ENCODE results near the gene MBNL2.

Gene MBNL2

DNA sequence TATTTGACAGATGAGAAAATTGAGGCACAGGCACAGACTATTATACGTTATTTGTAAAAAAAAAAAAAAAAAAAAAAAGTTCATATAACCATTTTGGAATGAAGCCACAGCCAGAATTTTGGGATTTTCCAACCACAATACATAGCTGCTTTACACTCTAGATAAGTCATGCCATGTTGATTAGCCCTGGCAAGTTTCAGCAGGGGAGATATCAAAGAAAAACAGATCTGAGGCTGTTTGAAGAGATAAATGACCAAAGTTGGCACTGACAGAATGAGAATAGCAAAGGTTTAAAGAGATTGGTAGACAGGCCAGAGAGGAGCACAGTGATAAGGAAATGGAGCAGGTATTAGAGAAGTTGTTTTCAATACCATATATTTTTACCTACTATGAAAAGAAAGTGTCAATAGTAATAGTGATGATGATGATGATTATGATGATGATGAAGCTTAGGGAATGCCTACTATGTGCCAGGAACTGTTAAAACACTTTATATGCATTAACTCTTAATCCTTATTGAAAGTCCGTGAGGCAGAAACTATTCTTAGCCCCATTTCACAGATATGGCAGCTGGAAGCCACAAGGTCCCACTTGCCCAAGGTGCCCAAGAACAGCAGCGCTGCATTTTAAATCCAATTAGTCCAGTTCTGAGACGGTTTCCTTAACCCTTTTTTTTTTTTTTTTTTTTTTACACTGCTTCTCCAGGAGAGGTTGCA, 105.5 kb downstream of the MBNL2 start:
- no peak for DNase-seq (ENCODE audit: low read depth)

- DNase-seq (ENCODE audit: low read depth), result no peak
Observed at GRCh38 chr13:97328222-97328790, 106.2 kb downstream of the MBNL2 start.

DNA sequence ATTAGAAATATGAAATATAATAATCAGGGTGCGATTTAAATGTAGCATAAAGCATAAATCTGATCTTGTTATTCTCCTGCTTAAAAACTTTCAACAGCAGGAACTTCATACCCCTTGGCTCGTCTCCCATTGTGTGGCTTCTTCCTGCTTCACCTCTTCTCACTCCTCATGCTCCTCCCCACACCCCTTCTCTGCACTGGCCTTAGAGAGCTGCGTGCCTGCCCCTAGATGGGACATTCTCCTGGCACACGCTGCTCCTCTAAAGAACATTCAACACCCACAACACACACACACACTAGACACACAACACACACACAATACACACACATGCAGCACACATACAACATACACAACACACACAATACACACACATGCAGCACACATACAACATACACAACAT, 107.2 kb downstream of the MBNL2 start:
- no peak for DNase-seq (ENCODE audit: low read depth)

DNA sequence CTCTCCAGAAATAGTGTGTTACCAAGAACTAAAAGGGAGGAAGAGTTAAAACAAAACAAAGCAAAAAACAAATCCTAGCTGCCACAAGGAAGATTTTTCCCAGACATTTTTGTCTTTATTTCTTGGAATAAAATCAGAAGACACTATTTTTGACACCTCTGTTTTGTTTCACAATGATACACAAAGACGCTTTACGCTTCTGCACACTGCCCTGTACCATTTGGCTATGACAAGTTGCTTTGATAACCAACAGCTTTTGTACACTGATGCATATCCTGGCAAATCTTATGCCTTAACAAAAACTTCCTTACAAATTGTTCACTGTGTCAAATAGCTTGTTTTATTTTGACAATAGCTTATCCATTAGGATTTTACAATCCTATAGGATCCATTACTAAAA, 108.3 kb downstream of the MBNL2 start:
- DNase-seq (ENCODE audit: low read depth), result no peak

DNA sequence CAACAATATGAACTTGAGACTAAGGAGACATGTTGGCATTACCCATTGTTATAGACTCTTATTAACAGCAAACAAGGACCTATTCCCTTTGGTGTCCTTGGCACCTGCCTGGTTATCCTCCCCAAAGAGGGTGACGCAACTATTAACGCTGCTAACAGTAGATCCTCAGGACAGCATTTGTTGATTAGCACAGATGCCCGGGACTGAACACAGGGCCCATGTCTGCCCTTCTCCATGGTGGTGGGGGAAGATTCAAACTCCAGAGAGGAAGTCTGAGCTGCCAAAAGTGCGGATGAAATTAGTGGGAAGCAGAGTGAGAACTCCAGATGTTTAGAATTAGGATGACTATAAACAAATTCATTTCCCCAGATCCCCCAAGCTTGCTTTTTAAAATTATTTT, 110.6 kb downstream of the MBNL2 start:
- no peak for DNase-seq (ENCODE audit: low read depth)

DNA sequence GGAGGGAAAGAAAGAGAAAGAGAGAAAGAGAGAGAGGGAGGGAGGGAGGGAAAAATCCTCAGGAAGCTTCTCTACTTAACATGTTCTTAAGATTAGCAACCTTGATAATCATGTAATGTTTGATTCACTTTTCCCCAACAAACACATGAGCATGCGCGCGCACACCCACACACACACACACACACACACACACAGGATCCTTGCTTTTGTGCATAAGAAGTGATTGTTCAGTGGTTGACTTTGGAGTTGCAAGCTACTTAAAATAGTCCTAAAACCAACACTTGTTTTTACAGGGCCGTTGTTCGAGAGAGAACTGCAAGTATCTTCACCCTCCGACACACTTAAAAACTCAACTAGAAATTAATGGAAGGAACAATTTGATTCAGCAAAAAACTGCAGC, 111.8 kb downstream of the MBNL2 start:
- no peak for DNase-seq (ENCODE audit: low read depth)

DNA sequence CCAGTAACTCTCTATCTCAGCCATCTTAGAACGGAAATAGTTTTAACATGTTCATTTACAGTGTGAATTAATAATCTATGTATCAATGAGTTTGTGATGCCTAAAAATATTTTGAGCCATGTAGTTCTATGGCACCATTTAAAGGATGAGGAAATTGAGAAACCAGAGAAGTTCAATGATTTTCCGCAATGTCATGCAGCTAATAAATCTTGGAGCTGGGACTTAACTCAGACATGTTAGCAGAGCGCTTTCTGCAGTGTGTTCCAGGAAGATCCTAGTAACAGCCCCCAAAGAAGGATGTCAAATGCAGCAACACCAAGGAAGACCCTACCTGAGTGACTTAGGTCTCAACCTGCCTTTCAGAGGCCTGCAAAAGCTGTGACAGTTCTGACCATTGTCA, 112.6 kb downstream of the MBNL2 start:
- no peak for DNase-seq (ENCODE audit: low read depth)

DNA sequence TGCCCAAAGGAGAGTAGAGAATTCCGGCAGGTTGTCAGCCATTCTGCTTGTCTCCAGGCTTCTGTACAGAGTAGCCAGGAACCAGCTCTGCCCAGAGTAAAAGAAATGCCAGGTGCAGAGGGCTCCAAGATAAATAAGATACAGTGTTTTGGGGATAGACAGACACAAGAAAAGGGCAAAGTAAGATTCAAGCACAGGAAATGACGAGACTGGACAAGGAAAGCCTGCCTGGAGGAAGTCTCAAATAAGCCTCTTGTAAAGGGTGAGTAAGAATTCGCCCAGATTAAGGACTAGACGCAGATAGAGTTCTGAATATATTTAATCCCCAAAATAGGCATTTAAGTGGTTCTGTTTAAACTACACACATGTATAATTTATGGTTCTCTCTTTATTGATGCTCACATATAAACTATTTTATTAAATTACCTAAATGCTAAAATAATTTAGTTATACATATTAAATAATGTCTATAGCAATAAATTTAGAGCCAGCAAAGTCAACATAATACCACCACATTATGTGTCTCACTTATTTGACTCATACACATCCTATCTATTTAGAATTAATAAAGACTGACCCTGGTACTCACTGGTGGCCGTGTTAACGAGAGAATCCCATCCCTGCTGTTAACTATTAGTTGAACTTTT, 113.5 kb downstream of the MBNL2 start:
- DNase-seq (ENCODE audit: low read depth), result no peak

DNA sequence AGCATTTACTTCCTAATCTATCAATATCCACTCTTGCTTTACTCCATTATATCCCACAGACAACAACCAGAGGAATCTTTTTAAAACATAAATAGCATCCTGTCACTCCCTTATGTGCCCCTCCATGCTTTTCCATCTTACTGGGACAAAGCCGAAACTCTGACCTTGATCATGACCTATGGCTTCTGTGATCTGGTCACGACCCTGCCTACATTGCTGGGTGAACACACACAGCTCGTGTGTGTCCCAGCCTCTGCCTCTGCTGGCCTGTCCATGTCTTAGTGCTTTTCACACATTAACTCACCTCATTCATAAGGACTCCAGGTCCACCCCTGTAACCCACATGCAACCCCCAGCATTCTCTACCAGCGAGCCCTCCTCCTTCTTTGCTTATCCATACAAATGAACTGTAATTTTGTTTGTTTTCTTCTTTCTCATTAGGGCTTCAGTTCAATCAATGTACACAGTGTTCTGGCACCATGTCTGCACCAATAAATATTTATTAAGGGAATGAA, 115.9 kb downstream of the MBNL2 start:
- no peak for DNase-seq (ENCODE audit: low read depth)

GRCh38 chr13:97338571-97338970, 116.4 kb downstream of the MBNL2 start:
- no peak for DNase-seq (ENCODE audit: low read depth)

DNA sequence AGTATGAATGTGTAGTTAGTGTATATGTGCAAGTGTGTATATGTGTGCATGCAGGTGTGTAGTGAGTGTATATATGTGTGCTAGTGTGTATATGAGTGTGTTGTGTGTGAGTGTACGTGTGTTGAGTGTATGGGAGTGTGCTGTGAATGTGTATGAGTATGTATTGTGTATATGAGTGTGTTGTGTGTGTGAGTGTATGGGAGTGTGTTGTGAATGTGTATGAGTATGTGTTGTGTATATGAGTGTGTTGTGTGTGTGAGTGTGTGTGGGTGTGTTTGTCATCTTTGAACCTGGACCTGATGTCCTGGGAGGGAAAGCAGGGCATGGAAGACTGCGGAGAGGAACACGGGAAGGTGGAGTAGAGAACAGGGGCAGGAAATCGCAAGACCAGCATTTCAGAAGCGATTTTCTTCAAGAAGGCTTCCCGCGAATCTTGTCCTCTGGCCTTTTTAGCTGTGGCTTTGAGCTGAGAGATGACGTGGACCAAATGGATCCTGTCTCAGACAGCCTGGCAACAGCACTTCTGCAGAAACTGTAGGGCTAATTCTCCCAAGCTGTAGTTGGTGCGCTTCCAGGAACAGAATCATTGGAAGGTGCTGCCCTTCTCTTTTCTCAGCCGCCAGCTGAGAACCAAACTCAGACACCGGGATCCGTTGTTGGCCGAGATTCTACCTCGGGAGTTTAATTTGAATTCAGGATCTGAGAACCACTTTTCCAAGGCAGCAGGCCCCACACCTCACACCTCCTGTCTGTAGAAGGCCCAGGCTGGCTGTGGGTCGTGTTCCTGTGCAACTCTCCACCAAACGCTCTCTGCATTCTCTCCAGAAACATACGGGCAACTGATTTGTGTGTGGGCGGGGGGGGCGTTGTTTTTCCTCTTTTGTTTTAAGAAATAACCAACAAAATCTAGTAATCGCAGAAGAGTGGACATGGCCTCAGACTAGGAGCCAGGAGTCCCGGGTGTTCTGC, 117.2 kb downstream of the MBNL2 start:
- no peak for DNase-seq (ENCODE audit: low read depth)

DNA sequence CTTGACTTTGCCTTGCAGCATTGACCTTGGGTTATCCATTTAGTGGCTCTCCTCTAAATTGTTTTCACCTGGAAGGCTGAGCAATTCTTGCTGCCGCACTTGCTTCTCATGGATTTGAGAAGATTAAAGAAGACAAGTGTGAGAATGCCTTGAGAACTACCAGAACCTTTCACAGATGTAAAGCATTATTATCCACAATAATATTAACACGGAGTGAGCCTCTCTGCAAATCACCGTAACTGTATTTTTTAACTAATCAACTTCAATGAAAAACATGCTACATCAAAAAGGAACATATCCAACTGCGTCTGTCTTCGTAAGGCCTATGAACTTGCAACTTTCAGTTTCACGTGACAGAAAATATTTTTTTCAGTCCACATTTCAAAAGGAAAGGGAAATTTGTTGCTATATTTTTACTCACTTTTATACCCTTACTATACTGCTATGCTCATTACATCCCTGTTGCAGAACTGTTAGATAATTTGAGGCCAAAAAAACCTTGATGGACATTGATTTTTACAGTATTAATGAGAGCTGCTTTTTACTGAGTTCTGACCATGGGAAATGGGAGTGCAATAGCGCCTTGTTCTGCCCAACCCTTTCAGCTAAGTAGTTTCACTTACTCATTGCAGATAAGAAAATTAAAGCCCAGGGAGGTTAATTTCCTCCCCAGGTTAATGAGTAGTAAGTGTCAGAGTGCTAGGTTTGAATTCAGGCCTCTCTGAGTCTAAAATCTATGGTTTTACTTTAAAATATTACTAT, 118.0 kb downstream of the MBNL2 start:
- no peak for DNase-seq (ENCODE audit: low read depth)

- DNase-seq (ENCODE audit: low read depth), result no peak
Observed at GRCh38 chr13:97341135-97341534, 119.0 kb downstream of the MBNL2 start.

DNA sequence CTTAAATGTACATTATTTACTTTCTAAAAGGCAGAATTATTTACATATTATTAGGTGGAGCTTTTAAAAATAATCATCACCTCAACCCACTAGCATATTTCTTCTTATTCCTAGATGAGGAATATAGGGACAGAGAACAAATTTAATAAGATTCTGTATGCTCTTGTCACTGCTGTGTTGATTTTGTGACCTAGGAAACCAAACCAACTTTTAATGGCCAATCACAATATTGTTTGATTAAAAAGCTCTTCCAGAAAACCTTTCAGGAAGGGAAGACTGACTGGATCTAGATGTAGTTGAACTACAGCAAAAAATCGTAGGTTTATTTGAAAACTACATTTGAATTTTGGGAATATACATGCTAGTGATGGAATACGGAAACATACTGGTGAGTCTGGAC, 120.0 kb downstream of the MBNL2 start:
- DNase-seq (ENCODE audit: low read depth), result no peak

GRCh38 chr13:97342936-97343335, 120.8 kb downstream of the MBNL2 start:
- DNase-seq (ENCODE audit: low read depth), result no peak

DNA sequence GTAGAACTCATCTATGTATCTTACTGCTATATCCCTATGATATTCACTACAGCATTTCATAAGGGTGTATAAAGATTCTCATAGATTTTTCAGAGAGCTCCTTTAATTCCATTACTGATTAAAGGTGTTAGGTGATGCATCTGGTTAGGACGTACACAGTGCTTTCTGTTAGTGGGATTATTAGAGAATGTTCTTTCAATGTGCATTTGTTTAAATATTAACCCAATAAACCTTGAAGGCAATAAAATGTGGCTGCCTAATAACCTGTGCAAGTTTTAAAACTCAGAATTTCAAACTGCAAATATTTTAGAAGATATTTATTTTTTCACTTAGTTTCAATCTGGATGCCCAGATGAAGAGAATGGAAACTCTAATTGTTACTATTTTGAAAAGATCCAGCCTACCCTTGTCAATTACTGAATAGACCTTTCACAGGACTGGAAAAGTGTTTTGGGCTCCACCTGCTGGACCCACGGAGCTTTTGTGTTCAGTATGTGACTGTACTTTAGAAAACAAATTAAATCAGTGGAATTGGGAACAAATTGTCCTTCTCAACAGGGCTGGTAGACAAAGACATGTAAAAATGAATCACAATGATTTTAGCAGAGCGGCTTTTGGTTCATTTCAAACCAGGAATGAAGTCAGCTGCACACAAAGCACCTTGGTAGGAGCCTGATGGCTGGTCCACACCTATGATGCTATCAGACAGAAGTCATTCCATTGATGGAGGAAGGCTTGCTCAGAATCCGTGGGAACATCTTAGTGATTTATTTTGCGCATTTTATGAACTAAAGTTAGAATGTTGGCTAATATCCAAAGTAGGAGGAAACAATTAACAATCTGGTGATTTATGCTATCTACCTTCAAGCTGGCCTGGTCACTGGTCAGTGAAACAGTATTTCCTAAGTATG, 122.4 kb downstream of the MBNL2 start:
- DNase-seq (ENCODE audit: low read depth), result peak; percentile 20

- no peak for DNase-seq (ENCODE audit: low read depth)
Observed at GRCh38 chr13:97346097-97346496, 124.0 kb downstream of the MBNL2 start.

DNA sequence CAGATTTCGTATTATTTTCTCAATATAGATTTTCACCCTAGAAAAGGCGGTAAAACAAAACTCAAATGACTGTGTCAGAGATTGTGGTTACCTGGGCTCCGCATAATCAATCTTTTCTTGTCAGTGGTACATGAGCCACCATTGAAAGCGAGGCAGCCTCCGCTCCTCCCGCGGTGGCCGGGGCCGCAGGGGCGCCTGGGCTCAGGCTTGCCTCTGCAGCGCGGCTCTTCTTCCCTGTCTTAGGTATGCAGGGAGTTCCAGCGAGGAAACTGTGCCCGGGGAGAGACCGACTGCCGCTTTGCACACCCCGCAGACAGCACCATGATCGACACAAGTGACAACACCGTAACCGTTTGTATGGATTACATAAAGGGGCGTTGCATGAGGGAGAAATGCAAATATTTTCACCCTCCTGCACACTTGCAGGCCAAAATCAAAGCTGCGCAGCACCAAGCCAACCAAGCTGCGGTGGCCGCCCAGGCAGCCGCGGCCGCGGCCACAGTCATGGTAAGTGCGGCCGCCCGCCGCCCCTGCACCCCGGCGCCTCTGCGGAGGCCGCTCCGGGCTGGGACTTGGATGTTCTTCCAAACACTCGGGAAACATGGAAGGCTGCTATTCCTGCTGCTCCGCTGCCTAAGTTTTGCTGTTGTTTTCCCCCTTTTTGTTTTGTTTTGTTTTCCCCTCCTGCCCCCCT, 124.6 kb downstream of the MBNL2 start:
- no peak for DNase-seq (ENCODE audit: low read depth)

DNA sequence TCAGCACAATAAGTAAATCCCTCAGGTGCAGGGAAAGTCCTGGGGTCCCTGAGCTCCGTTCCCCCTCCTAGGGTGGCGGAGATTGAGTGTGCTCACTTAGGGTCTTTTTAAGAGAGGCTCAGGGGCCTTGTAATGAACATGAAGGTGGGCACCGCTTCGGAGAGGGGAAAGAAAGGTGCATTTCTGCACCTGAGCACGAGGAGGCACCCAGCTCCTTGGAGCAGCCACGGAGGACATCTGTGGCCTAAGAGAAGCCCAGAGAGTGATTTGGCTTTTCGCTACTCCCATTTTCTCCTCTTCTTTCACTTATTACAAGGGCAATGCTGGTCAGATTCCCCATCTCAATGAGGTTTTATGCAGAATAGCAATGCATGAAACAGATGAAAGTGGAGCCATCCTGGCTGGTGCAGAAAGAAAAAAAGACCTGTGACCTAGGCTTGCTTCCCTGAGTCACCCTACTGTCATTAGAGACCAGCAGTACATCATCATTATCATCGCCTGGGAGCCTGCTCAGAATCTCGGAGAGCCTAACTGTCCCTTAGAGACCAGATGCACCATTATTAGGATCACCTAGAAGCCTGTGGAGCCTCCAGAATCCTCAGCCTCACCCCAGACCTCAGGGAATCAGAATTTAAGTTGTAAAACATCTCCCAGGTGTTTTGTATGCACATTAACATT, 125.3 kb downstream of the MBNL2 start:
- DNase-seq (ENCODE audit: low read depth), result no peak
